T-cell (primary cell): ENCODE measurements around the gene SMURF2. TPM values are rescaled to one million over a fixed set of nuclear protein-coding genes. Genes with fewer than 3 reads are reported as not detected.

ENCODE experiments used
- ATAC-seq, 4 experiments: fragments of 200-7000 bp in 3 of 4; fragments of 150-1000 bp in 1 of 4; cut with Tn5 transposase; replicated peaks in 1 of 4; 1 replicate in 3 of 4; 2 replicates in 1 of 4; pipeline ENCODE4 v1.10.0; 2021; ENCODE audit warnings: moderate library complexity in 3 of 4, mild to moderate bottlenecking in 2 of 4, moderate number of reproducible peaks in 1 of 4
- CTCF ChIA-PET, 2 donors: fragments of 300-600 bp; sonication (Branson Sonifier 250); formaldehyde crosslinking; loops; one replicate each; lab custom pipeline; 2022; ENCODE audit warnings: antibody characterized with exemption in 2 of 2; lab: Charles Lee
- POLR2A ChIA-PET, 2 donors: fragments of 300-600 bp; sonication (Branson Sonifier 250); formaldehyde crosslinking; loops; one replicate each; lab custom pipeline; 2022; ENCODE audit warnings: antibody characterized with exemption in 2 of 2; lab: Charles Lee
- DNase-seq, 35 experiments: peaks; one replicate each; pipeline versions ENCODE4 v3.0.0 to v3.0.0-alpha.2; 2013 to 2023
- H3K27ac ChIP-seq: one replicate; pipeline ENCODE4 v1.5.1; 2013; ENCODE audit warnings: low read length
- H3K27me3 ChIP-seq, 2 experiments: replicated peaks in 1 of 2; 1 replicate in 1 of 2; 2 replicates in 1 of 2; pipeline versions ENCODE4 v1.6.1 to v1.7.0; 2013; ENCODE audit warnings: low read length in 1 of 2, mixed read lengths in 1 of 2; ENCODE audit not compliant: control insufficient read depth in 2 of 2, insufficient read depth in 2 of 2; ENCODE audit errors: extremely low read depth in 1 of 2
- H3K36me3 ChIP-seq, 2 donors: 1 replicate in 1 of 2; 2 replicates in 1 of 2; pipeline versions ENCODE4 v1.6.1 to v1.7.0; 2013; ENCODE audit warnings: low read length in 1 of 2; ENCODE audit not compliant: control insufficient read depth in 2 of 2, insufficient read depth in 1 of 2; ENCODE audit errors: extremely low read depth in 1 of 2
- H3K4me1 ChIP-seq, 2 experiments: 1 replicate in 1 of 2; 2 replicates in 1 of 2; pipeline versions ENCODE4 v1.6.1 to v1.7.0; 2013; ENCODE audit warnings: low read length in 2 of 2, mixed read lengths in 1 of 2; ENCODE audit not compliant: insufficient read depth in 2 of 2, control insufficient read depth in 1 of 2; ENCODE audit errors: extremely low read depth in 1 of 2
- H3K4me3 ChIP-seq, 2 donors: 1 replicate in 1 of 2; 2 replicates in 1 of 2; pipeline versions ENCODE4 v1.5.1 to v1.7.0; 2013; ENCODE audit warnings: mild to moderate bottlenecking in 2 of 2, low read length in 1 of 2, moderate library complexity in 1 of 2; ENCODE audit not compliant: control insufficient read depth in 1 of 2; ENCODE audit errors: extremely low read depth in 1 of 2
- H3K9me3 ChIP-seq: 2 replicates; pipeline ENCODE4 v1.7.0; 2013
- H3K27ac Mint-ChIP-seq, 2 donors: one replicate each; pipeline ENCODE4 v1.8.0; 2020 to 2021; ENCODE audit warnings: mild to moderate bottlenecking in 2 of 2, mixed read lengths in 2 of 2
- H3K27me3 Mint-ChIP-seq, 2 donors: one replicate each; pipeline ENCODE4 v1.8.0; 2021 to 2022; ENCODE audit warnings: mixed read lengths in 2 of 2
- H3K36me3 Mint-ChIP-seq: one replicate; pipeline ENCODE4 v1.8.0; 2021; ENCODE audit warnings: mixed read lengths
- H3K4me1 Mint-ChIP-seq, 3 donors: one replicate each; pipeline ENCODE4 v1.8.0; 2020 to 2022; ENCODE audit warnings: mixed read lengths in 3 of 3, mild to moderate bottlenecking in 1 of 3
- H3K4me3 Mint-ChIP-seq, 3 donors: one replicate each; pipeline ENCODE4 v1.8.0; 2020 to 2022; ENCODE audit warnings: mild to moderate bottlenecking in 3 of 3, mixed read lengths in 3 of 3, moderate library complexity in 3 of 3
- H3K9me3 Mint-ChIP-seq, 3 donors: one replicate each; pipeline ENCODE4 v1.8.0; 2020 to 2022; ENCODE audit warnings: mixed read lengths in 3 of 3
- WGBS: methylation state at CpG from one replicate; pipeline ENCODE4 v1.1.5; 2013; ENCODE audit warnings: missing lambda C conversion rate; ENCODE audit not compliant: insufficient coverage; 5-methylcytosine and 5-hydroxymethylcytosine counted together
- total RNA-seq, 35 experiments: library from RNA in 6 of 35; stranded (reverse) in 6 of 35; fragments of 120-200 nt in 1 of 35; gene quantifications; one replicate each; pipeline versions ENCODE4 v1.2.1 to v1.2.4 and lab custom pipeline; 2013 to 2026

The SMURF2 gene
- total RNA-seq, 5 donors from 2014 or later (not counting 1 experiment from before 2014, with no cell fraction given), result 27.4 to 36.6 (median 34.8) TPM

GRCh38 chr17:64686705-64687104 is 24.6 kb upstream of the SMURF2 start:
- ChIA-PET CTCF (interaction anchor here in 1 of 2 donors (0.5 kb wide), 1 partner anchor 1556 kb away, joined by 5 read pairs; no protein-coding TSS in a partner anchor), POLR2A (interaction anchor here in 1 of 2 donors (0.5 kb wide), 1 partner anchor 49 kb away, joined by 4 read pairs; no protein-coding TSS in a partner anchor)
- ATAC-seq, result no peak
- H3K27me3 ChIP-seq, result no peaks in the 10 kb centered on the region
- WGBS, result no CpG with 5 or more reads among the region's 2 CpGs
- H3K9me3 ChIP-seq, result no peaks in the 10 kb centered on the region
- H3K27ac Mint-ChIP-seq, result no peak overlapping the region
- H3K36me3 Mint-ChIP-seq, result no peaks in the 10 kb centered on the region
- H3K4me1 ChIP-seq, result no peaks in the 10 kb centered on the region
- H3K36me3 ChIP-seq, result no peaks in the 10 kb centered on the region
- no peak overlapping the region for H3K27ac ChIP-seq
- H3K4me1 Mint-ChIP-seq, result peaks cover 0 to 6% (median 0%) of the 10 kb centered on the region in 3 donors
- H3K4me3 Mint-ChIP-seq, result no peak overlapping the region
- H3K4me3 ChIP-seq, result no peak overlapping the region
- no peaks in the 10 kb centered on the region for H3K27me3 Mint-ChIP-seq
- no peaks in the 10 kb centered on the region for H3K9me3 Mint-ChIP-seq
- DNase-seq, result no peak

- H3K4me3 Mint-ChIP-seq, result no peak overlapping the region
- no peaks in the 10 kb centered on the region for H3K9me3 Mint-ChIP-seq
- no peak overlapping the region for H3K4me3 ChIP-seq
- H3K9me3 ChIP-seq, result no peaks in the 10 kb centered on the region
- H3K4me1 Mint-ChIP-seq, result peaks cover 0 to 6% (median 0%) of the 10 kb centered on the region in 3 donors
- 100% methylated on average over 9 of the region's 9 CpGs for WGBS
- no peak overlapping the region for H3K27ac Mint-ChIP-seq
- H3K27ac ChIP-seq, result no peak overlapping the region
- H3K27me3 ChIP-seq, result no peaks in the 10 kb centered on the region
- POLR2A ChIA-PET, result no interaction called here
- no peaks in the 10 kb centered on the region for H3K36me3 Mint-ChIP-seq
- no peaks in the 10 kb centered on the region for H3K4me1 ChIP-seq
- no peak for DNase-seq
- CTCF ChIA-PET, result no interaction called here
- no peaks in the 10 kb centered on the region for H3K36me3 ChIP-seq
- no peaks in the 10 kb centered on the region for H3K27me3 Mint-ChIP-seq
- no peak for ATAC-seq
Measured at GRCh38 chr17:64685705-64686104, 23.6 kb upstream of the SMURF2 start.

- H3K27me3 Mint-ChIP-seq, result no peaks in the 10 kb centered on the region
- ATAC-seq (no peak), DNase-seq (no peak)
- H3K27ac ChIP-seq, result no peak overlapping the region
- H3K4me1 ChIP-seq, result no peaks in the 10 kb centered on the region
- no peaks in the 10 kb centered on the region for H3K36me3 ChIP-seq
- no peak overlapping the region for H3K4me3 Mint-ChIP-seq
- H3K27ac Mint-ChIP-seq, result no peak overlapping the region
- no peaks in the 10 kb centered on the region for H3K36me3 Mint-ChIP-seq
- POLR2A ChIA-PET, result no interaction called here
- no CpG with 5 or more reads among the region's 2 CpGs for WGBS
- no peaks in the 10 kb centered on the region for H3K27me3 ChIP-seq
- H3K4me1 Mint-ChIP-seq, result peaks cover 0 to 6% (median 0%) of the 10 kb centered on the region in 3 donors
- no peaks in the 10 kb centered on the region for H3K9me3 ChIP-seq
- no peak overlapping the region for H3K4me3 ChIP-seq
- H3K9me3 Mint-ChIP-seq, result no peaks in the 10 kb centered on the region
- CTCF ChIA-PET, result no interaction called here
Measured at GRCh38 chr17:64683796-64684195, 21.7 kb upstream of the SMURF2 start.

- Mint-ChIP-seq H3K4me1 (peaks cover 0 to 6% (median 0%) of the 10 kb centered on the region in 3 donors), H3K36me3 (no peaks in the 10 kb centered on the region), H3K27ac (no peak overlapping the region), H3K9me3 (no peaks in the 10 kb centered on the region), H3K27me3 (no peaks in the 10 kb centered on the region), H3K4me3 (no peak overlapping the region)
- no peak for ATAC-seq
- no peaks in the 10 kb centered on the region for H3K27me3 ChIP-seq
- no peak overlapping the region for H3K4me3 ChIP-seq
- ChIA-PET CTCF (no interaction called here), POLR2A (no interaction called here)
- no peaks in the 10 kb centered on the region for H3K9me3 ChIP-seq
- WGBS, result 100% methylated on average over 2 of the region's 12 CpGs
- H3K4me1 ChIP-seq, result no peaks in the 10 kb centered on the region
- H3K27ac ChIP-seq, result no peak overlapping the region
- no peak for DNase-seq
- H3K36me3 ChIP-seq, result no peaks in the 10 kb centered on the region
Measured at GRCh38 chr17:64682261-64683181, 20.4 kb upstream of the SMURF2 start.

DNA sequence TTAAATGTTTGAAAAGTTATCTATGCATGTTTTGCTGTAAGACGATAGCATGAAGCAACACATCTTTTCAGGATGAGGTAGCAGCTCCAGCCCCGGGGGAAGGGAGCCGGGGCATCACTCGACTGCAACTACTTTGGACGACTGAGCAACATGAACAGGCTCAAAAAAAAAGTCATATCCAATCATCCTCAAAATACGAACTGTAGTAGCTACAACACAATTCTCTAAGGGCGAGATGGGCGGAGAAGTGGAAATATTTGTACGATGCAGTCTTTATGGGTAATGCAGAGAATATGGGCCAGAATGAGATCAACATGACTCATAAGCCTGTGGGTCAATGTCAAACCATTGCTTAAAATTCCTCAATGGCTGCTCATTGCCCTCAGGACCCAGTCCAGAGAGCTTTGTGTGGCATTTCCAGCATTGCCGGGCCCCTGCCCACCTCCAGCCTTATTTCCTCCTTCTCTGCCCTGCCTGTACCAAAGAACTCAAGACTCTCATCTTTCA is 17.7 kb upstream of the SMURF2 start:
- no peaks in the 10 kb centered on the region for H3K4me1 ChIP-seq
- Mint-ChIP-seq H3K36me3 (no peaks in the 10 kb centered on the region), H3K4me1 (peaks cover 0 to 11% (median 0%) of the 10 kb centered on the region in 3 donors), H3K27ac (no peak overlapping the region), H3K9me3 (no peaks in the 10 kb centered on the region), H3K27me3 (no peaks in the 10 kb centered on the region), H3K4me3 (no peak overlapping the region)
- no peaks in the 10 kb centered on the region for H3K36me3 ChIP-seq
- H3K27ac ChIP-seq, result no peak overlapping the region
- ATAC-seq (no peak), DNase-seq (no peak)
- CTCF ChIA-PET, result no interaction called here
- POLR2A ChIA-PET, result no interaction called here
- H3K4me3 ChIP-seq, result no peak overlapping the region
- 100% methylated on average over 2 of the region's 10 CpGs for WGBS
- H3K9me3 ChIP-seq, result no peaks in the 10 kb centered on the region
- H3K27me3 ChIP-seq, result no peaks in the 10 kb centered on the region

GRCh38 chr17:64676763-64677162 is 14.7 kb upstream of the SMURF2 start:
- H3K27ac Mint-ChIP-seq, result no peak overlapping the region
- no peaks in the 10 kb centered on the region for H3K27me3 Mint-ChIP-seq
- no peak overlapping the region for H3K4me3 ChIP-seq
- H3K36me3 Mint-ChIP-seq, result no peaks in the 10 kb centered on the region
- no peak overlapping the region for H3K27ac ChIP-seq
- CTCF ChIA-PET, result no interaction called here
- H3K4me1 Mint-ChIP-seq, result peaks cover 0 to 5% (median 0%) of the 10 kb centered on the region in 3 donors
- H3K4me3 Mint-ChIP-seq, result no peak overlapping the region
- ATAC-seq (no peak), DNase-seq (no peak)
- no peaks in the 10 kb centered on the region for H3K36me3 ChIP-seq
- POLR2A ChIA-PET, result interaction anchor here (0.6 kb wide), 2 partner anchors 97 to 1564 kb away, joined by 6 to 8 read pairs; no protein-coding TSS in a partner anchor
- H3K4me1 ChIP-seq, result no peaks in the 10 kb centered on the region
- H3K27me3 ChIP-seq, result no peaks in the 10 kb centered on the region
- no peaks in the 10 kb centered on the region for H3K9me3 Mint-ChIP-seq
- H3K9me3 ChIP-seq, result no peaks in the 10 kb centered on the region
- no CpG with 5 or more reads among the region's 3 CpGs for WGBS
